Stimulated activated CD4-positive, alpha-beta T cell treated with anti-CD3 and anti-CD28 coated beads, Interleukin-1b, Interleukin-23, amount 100 ng/mL, for 24 hours (primary cell): ENCODE measurements around the gene DNAJC12.
A peak's percentile ranks its signal among the peaks of the same experiment; 100 is the strongest.
"Not testable (repeated sequence)": the region's sequence is repeated elsewhere in the genome, so short reads cannot be mapped to it uniquely, and the experiment has no call there.

Source experiments
- DNase-seq, 4 experiments: peaks; one replicate each; pipeline ENCODE4 v3.0.0-alpha.2; 2020; ENCODE audit warnings: low read depth in 4 of 4, low spot score in 1 of 4

DNAJC12 gene

DNA sequence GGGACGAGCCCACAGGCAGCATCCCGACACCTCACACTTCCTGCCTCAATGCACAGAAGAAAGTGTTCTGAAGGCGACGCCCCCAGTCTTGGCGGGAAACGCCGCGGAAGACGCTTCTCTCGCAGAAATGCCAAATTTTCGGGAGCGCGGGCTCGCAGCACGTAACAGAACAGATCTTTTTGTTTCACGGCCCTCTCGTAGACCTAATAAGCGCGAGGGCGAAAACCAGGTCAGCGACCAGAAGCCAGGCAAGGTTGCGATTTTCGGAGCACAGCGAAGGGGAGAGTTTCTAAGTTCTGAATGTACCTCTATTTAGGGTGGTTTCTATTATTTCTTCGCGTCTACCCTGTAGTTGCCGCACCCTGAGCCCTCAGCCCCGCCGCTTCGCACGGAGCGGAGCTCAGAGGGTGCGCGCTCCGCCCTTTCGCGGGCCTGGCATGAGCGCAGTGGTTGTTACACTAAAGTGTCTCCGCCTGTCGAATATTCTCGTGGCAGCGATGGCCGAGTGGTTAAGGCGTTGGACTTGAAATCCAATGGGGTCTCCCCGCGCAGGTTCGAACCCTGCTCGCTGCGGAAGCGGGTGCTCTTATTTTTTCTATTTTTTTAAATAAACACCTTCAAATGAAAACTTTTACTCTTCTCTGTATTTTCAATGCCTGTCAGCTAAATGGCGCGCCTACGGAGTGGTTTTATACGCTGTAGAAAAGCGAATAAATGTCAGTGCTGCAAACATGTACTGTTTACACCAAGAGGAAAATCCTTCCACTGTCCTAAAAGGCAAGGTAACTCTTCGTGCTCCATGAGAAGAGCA lies 73.8 kb downstream of the DNAJC12 start:
- DNase-seq: peak; percentile 86 to 98 (median 92)

DNA sequence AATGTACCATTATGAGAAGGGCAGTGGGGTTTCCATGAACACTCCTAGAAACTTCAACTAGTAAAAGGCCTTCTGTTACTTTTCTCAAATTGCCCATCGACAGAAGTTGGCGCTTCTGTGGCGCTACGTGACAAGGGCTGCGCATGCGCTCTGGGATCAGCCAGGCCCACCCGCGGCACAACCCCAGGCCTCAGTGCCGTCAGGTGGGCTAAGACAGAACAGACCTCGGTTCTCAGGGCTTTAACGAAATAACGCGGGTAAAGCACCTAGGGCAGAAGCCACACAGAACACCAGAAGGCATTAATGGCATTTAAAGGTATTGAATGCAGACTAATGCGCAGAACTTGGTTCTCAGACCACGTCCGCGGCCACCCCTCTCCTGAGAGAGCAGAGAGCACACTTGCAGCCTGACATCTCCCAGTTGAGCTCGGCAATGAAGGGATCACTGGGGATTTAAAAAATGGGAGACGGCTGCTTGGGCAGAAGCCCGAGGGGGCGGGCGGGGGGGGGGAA lies 74.4 kb downstream of the DNAJC12 start:
- DNase-seq: peak; percentile 57 to 74 (median 64)

DNA sequence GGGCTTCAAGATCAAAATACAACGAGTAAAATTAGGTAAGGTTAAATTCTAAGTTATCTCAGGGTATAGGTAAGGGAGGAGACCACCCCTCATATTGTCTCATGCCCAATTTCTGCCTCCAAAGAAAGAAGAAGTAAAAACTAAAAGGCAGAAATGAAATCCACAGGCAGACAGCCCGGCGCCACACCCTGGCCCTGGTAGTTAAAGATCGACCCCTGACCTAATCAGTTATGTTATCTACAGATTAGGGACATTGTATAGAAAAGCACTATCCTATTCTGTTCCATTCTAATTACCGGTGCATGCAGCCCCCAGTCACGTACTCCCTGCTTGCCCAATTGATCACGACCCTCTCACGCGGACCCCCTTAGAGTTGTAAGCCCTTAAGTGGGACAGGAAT lies 75.4 kb downstream of the DNAJC12 start:
- DNase-seq: not testable (repeated sequence)

DNA sequence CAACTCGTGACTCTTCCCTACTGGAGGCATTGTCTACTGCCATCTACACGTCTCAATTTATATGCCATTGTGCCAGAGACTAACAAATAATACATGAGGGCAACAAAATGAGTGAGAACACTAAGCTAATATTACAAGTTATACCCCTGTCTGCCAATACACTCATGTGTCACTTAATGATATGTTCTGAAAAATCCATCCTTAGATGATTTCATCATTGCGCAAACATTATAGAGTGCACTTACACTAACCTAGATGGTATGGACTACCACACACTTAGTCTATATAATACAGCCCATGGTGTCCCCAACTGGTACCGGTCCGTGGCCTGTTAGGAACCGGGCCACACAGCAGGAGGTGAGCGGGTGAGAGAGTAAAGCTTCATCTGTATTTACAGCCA lies 77.7 kb downstream of the DNAJC12 start:
- no peak for DNase-seq
